ENCODE measurements around the gene HTR1E.
"Not testable (repeated sequence)": the region's sequence is repeated elsewhere in the genome, so short reads cannot be mapped to it uniquely, and the experiment has no call there.

DNA sequence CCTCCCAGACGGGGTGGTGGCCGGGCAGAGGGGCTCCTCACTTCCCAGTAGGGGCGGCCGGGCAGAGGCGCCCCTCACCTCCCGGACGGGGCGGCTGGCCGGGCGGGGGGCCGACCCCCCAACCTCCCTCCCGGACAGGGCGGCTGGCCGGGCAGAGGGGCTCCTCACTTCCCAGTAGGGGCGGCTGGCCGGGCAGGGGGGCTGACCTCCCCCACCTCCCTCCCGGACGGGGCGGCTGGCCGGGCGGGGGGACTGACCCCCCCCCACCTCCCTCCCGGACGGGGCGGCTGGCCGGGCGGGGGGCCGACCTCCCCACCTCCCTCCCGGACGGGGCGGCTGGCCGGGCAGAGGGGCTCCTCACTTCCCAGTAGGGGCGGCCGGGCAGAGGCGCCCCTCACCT is 72.3 kb downstream of the HTR1E start:
- TF ChIP-seq, protein P1, sequence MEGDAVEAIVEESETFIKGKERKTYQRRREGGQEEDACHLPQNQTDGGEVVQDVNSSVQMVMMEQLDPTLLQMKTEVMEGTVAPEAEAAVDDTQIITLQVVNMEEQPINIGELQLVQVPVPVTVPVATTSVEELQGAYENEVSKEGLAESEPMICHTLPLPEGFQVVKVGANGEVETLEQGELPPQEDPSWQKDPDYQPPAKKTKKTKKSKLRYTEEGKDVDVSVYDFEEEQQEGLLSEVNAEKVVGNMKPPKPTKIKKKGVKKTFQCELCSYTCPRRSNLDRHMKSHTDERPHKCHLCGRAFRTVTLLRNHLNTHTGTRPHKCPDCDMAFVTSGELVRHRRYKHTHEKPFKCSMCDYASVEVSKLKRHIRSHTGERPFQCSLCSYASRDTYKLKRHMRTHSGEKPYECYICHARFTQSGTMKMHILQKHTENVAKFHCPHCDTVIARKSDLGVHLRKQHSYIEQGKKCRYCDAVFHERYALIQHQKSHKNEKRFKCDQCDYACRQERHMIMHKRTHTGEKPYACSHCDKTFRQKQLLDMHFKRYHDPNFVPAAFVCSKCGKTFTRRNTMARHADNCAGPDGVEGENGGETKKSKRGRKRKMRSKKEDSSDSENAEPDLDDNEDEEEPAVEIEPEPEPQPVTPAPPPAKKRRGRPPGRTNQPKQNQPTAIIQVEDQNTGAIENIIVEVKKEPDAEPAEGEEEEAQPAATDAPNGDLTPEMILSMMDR (conservative IDR thresholded peaks at IDR 0.05; ENCODE audit: low read depth, low read length) = not testable (repeated sequence)
- not testable (repeated sequence) for TF ChIP-seq EZH2 (IDR thresholded peaks at IDR 0.05; ENCODE audit: borderline replicate concordance, low read depth, low read length, poor library complexity, severe bottlenecking)
